ENCODE measurements around the gene DIAPH2.

DIAPH2 gene

DNA sequence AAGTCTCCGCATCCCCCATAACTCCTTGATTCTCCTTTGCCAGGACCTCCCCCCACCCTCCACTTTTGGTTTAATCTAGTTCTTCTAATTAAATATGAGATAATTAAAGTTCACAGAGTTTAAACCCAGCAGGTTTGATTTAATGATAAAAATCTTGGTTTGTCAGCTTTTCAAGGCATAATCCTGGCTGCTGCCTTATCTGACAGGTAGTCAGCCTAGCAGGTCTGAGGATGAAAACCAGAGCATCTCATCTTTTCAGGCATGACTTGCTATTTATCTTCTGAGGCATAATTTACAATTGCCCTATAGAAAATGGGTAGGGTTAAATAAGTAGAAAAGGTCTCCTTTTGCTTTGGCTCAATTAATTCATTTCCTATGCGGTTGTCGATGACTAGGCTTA is 790.3 kb downstream of the DIAPH2 start:
- DNase-seq (ENCODE audit: low read depth, low spot score), result no peak

DNA sequence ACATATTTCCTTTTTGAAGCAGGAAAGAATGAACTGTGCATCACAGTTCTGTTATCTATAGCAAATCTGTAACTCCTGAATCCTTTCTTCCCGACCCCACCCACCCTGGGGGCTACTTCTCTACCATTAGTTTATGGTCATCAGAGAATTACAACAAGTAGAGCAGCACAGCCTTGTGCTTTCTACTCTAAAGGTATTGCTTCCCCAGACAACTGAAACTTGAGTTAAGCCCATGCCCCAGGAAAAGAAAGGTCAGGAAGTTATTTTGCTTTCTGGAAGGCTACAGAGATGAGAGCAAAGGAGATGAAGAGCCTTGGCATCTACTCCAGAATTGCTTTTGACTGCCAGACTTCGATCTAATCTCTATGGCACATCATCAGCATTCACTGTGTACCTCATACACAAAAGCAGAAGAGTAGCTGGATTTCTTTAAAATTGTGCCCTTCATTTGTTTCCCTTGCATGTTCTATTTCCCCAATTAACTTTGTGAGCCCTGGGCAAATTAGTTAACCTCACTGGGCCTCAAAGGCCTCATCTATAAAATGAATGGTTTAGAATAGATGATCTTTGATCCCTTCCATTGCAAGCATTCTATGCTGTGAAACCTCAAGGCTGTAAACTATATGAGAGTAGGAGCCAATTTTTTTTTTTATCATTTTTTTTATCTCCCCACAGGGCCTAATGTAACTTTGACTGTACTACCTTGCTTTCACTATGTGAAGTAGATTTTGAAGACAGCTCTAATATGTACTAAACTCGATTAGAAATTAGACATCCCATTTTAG is 794.7 kb downstream of the DIAPH2 start:
- DNase-seq (ENCODE audit: low read depth, low spot score), result no peak

DNA sequence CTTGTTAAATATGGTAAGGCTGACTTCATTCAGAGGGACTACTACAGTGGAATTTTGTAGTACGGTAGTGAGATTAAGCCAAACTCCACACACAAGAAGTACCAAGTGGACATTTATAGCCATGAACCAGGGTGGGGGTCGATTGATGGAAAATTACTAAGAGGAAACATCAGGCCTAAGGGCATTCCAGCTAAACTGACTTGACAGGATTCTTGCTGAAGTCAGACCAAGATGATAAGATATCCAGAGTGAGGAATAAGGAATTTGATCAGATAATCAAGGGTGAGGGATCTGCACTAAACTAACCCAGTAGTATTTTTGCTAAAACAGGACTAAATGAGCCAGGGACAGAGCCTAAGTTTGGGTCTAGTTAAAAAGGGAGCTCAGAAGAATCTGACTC is 796.6 kb downstream of the DIAPH2 start:
- DNase-seq (ENCODE audit: low read depth, low spot score), result no peak

DNA sequence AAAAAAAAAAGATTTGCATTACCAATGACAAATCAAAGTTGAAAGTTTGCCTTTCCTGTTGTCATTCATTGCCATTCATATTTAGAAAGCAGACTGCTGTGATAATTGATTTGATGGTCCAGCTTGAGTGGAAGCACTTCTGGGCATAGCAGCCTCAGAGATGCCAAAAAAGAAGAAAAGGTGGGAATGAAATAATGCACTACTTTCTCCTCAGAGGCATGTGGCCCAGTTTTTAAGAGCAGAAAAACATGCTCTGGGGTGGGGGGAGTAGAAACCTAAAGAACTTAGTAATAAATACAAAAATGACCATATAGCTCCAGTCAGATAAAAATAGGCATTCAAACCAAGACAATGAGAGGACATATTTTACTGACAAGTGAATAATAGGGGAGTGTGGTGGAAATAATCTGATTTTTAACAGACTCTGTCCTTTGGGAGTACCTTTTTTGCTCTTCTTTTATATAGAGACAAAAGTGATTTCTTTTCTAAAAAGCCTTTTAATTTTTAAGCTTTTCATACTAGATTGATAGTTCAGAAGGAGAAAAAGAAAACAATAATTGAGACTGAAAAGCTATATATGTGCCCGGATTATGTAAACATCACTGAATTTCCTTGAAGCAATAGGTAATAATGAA is 798.1 kb downstream of the DIAPH2 start:
- DNase-seq (ENCODE audit: low read depth, low spot score), result no peak

DNA sequence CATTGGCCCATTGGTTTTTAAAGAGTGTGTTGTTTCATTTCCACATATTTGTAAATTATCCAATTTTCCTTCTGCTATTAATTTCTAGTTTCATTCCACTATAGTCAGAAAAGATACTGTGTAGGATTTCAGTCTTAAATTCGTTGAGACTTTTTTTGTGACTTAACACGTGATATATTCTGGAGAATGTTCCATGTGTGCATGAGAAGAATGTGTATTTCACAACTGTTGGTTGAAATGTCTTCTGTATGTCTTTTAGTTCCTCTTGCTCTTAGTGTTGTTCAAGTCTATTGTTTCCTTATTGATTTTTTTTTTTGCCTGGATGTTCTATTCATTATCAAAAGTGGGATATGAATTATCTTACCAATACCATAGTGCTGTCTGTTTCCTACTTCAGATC is 806.0 kb downstream of the DIAPH2 start:
- no peak for DNase-seq (ENCODE audit: low read depth, low spot score)

DNA sequence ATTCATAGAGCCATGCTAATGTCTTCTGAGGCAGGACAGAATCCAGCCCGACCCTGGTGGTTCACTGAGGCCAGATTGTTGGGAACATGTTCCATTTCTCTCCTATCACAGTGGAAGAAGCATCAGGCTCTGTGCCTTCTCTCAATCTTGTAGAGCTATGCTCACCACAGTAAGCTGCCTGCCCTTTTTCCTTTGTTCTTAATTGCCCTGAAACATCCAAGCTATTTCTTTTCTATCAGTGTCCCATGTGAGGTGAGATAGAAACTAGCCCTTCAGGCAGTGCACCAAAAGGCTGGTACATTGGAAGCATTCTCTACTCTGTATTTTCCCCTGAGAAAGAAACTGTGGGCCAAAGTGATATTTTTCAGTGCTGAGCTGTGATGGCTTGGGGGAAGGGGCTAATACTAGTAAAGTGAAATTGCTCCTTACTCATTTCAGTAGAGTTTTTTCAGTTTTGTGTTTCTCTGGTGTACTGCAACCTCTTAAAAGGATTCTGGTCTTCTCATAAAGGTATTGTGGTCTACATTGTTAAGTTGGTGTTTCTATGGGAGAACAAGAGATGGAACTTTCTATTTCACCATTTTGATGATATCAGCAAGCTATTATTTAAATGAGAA is 810.2 kb downstream of the DIAPH2 start:
- DNase-seq (ENCODE audit: low read depth, low spot score), result no peak

DNA sequence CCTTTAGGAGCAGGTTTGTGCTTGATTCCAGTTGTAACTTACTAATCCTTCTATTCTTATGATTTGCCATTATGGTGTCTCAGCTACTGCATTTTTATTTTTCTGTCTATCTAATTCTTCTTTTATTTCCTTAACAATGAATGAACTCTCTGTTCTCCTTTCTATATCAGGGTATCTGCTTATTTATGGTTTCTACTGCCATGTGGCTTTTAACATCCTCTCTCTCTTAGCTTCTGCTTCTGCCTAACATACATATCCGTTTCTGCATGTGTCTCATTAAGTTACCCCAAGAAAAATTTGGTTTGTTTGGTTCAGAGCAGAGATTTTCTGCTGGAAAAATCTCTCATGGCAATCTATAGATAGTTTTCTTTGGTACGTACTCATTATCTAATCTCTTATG is 813.5 kb downstream of the DIAPH2 start:
- no peak for DNase-seq (ENCODE audit: low read depth, low spot score)

DNA sequence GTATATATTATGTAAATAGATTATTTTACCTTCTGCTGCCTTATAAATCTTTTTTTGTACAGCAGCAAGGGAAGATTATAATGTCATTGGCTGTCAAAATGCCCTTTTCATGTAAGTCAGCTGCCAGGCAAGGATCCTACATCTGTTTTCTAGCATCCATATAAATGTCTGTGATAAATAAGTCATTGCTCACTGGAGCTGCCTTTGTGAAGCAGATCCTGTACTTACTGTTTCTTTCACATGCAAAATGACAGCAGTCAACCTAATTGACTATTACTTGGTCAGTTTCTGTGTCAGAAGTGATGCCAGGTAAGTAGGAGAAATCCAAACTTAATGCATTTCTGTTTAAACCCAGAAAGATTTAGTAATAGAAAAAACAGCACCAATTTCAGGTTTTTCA is 819.8 kb downstream of the DIAPH2 start:
- DNase-seq (ENCODE audit: low read depth, low spot score), result no peak

DNA sequence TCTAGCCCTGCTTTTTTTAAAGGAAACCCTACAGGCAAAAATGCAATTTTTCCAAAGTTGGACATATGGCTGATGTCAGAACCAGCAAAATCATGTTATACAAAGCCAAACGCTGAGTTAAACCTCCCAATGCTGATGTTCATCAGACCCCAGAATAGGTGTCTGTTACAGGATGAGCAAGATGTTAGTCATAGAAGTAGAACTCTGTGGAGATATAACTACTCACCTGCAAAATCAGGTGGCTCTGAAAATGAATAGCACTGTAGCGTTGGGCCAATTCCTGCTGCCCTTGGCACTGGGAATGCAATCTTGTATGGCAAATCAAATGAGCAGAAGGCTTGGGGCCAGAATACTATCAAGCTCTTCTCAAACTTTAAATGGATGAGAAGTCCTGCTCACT is 833.1 kb downstream of the DIAPH2 start:
- DNase-seq (ENCODE audit: low read depth, low spot score), result no peak

DNA sequence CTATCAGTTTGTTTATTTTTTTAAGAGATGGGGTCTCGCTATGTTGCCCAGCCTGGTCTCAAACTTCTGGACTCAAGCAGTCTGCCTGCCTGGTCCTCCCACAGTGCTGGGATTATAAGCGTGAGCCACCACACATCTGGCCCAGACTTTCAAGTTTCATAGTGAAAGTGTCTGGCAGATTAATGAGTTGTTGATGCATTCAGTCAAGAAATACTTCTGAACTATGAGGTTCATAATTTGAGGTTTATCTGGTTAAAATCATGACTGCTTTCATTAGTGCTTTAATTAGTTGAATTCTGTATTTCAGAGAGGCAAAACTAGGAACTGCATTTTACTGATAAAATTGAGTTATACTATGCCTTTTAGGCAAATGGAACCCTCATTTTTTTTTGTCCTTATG is 837.7 kb downstream of the DIAPH2 start:
- DNase-seq (ENCODE audit: low read depth, low spot score), result no peak

DNA sequence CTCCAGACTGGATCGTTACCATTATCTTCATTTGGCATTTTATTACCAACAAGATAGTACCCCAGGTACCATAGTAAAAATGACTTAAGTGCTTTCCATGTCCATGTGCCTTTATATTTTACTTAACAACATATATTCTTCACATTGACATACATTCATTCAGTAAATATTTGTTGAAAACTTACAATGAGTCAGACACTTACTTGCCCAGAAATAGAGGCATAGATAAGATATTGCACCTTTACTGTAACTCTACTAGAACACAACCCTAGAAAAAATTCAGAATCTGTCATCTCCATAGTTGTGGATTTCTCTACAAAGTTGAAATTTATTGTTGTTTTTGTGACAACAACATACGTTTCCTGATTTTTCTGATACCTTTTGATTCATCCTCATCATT is 839.7 kb downstream of the DIAPH2 start:
- DNase-seq (ENCODE audit: low read depth, low spot score), result no peak

DNA sequence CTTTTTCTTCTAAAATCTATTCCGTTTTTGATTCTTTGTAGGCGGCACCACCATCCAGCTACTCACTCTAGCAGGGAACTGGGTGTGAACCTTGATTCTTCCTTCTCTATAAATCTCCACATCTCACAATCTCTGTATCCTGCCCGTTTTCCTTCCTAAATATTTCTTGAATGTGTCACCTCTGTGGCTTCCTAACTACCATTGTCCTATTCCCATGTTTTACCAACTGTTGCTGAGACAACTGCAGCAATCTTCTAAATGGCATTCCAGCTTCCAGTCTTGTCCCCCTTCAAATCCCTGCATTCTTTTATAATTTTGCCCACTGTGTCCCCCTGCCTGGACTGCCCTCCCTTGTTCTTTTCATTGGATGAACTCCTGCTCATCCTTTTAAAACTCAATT is 840.4 kb downstream of the DIAPH2 start:
- no peak for DNase-seq (ENCODE audit: low read depth, low spot score)

DNA sequence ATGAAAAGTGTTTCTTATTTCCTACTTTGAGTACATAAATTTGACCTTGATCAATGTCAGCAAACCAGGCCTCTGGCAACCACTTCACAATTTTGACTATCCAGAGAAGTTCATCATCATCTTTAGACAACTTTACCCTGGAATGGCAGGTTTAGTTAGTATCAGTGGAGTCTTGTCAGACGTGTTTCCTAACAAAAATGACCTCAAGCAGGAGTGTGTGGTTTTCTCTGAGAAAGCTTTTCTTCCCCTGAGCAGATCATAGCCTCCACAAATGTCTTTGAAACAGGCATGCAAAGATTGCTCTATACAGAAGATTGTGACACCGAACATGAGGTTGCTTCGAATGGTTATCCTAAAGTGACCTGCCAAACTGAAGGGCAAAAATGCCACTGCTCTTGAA is 841.3 kb downstream of the DIAPH2 start:
- no peak for DNase-seq (ENCODE audit: low read depth, low spot score)

DNA sequence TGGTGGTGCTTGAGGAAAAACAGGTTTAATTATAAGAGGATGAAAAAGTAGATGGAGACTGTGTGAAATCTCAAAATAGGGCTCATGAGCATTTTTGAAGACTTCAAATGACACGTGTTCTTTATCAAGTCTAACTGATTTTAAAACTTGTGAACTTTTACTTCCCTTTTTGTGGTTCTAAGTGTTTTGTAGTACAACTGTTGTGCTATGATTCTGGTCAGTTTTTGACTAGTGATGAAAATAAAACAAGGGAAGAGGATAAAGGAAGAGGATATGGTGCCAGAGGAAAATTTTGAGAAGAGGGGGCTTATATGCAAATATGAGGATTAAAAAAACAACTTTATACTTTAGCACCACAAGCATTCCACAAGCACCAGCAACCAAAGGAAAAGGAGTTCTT is 843.1 kb downstream of the DIAPH2 start:
- no peak for DNase-seq (ENCODE audit: low read depth, low spot score)

DNA sequence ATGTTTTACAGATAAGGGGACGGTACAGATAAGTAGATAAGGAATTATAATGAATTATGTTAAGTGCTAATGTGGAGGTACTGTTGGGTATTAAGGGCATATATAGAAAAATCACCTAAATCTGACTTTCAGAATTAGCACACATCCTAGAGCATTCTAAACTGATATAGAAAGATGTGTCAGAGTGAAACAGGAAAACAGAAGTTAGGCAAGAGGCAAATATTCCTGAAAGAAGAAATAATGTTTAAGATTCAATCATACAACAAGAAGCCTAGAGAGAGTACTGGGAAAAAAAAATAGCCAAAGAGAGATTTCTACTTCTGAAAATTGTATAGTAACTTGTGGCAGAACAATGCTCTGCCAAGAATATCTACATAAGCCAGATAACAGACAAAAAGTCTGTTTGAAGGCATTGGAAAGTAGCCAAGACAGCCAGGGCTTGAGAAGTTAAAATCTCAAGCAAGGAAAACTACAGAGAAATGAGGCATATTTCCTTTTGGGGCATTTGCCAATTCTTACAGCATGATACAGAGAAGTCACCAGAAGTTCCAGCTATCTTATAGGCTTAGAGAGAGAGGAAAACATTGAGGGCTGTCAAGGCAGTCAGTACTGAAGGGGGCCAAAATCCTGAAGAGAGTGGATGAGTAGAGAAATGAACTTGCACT is 845.0 kb downstream of the DIAPH2 start:
- DNase-seq (ENCODE audit: low read depth, low spot score), result no peak

DNA sequence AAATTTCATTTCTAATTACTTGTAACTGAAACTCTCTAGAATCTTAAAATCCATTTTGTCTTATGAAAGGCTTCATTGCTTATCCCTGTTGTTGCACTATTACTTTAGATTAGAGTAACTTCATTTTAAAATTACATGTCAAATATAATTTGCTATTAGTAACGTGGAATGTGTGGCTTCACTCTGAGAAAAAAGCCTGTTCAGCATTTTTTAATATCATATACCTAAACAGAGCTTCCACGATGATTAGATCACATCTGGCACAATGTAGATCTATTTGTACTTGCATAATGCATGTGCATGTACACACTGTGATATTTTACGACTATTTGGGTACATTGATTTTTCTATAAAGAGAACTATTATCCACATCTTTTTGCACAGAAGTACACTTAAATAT is 847.2 kb downstream of the DIAPH2 start:
- no peak for DNase-seq (ENCODE audit: low read depth, low spot score)

DNA sequence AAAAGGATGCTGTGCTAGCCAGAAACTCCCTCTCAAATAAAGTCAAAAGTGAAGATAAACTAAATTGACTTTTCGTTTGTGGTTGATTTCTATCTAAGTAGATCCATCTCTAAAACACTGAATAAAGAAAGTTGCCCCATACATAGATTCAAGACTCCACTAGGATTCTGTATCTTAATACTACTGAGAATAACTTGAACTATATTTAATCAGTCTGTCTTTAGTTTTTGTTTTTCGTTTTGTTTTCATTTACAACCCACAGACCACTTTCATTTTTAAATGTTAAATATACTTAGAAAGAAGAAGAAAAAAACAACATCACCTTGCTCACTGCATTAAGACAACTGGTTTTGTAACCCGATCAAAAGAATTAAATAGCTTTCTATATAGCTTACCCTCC is 854.1 kb downstream of the DIAPH2 start:
- no peak for DNase-seq (ENCODE audit: low read depth, low spot score)

DNA sequence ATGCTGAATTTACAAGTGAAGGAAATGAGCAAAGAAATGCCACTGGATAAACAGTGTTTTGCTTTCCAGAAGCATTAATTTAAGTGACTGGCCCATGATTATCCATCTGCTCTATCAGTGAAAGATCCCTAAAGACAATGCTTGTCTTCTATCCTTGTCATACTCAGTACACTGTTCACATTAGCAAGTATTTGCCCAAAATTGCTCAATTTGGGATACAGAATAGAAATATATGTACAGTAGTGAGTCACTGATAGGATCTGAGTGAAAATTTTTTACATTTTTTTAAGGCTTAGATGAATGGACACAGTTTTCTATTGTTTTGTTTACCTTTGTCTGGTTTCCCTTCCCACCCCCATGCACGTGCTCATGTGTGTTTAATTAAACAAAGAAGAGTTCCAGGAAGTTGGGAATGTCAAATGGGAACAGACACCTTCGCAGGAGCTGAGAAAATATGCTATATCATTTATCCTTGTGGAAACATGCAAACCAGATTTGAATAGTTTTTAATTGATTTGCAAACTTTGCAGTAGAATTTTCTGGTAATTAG is 855.4 kb downstream of the DIAPH2 start:
- DNase-seq (ENCODE audit: low read depth, low spot score), result no peak

DNA sequence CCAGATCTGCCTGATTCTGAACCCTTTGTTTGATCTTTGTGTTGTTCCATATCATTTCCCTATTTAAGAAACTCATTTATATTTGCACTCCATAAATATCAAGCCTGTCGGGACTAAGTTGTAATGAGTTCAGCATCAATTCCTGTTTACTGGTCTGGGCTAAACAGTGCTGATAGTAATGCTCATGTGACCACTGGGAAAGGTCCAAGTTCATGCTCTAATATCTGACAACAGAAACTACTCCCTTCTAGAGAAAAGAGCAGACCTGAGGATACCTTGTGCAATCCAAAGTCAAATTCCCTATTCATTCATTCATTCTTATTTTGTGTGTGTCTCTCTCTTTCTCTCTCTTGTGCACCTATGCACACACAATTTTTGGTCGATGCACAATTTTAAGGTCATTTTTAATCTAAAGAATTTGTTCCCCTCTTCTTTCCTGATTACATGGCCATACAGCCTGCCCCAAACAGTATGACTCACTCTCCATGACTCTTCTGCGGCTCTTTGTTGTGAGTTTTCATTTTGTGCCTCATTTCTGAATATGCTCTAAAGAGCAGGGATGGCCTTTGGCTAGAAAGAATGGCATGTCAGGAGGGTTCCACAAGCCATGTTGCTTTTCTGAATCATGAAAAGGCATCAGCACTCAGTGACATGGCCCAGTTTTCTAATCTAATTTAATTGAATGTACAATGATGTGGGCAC is 863.4 kb downstream of the DIAPH2 start:
- no peak for DNase-seq (ENCODE audit: low read depth, low spot score)

DNA sequence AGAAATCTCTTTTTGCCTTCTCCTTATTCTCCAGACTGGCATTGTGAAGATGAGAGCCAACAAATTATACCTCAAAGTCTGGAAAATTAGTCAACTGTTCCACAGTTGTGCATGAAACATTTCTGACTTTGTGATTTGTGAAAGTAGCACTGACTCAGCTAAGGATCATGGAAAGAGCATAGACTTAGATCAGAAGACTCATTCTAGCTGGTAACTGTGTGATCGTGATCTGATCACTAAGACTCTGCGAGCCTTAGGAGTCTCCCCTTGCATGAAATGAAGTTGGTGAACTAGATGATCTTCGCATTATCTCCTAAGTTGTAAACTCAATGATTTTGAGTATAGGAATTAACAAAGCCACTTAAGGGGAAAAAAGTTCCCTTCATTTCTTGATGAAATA is 867.2 kb downstream of the DIAPH2 start:
- DNase-seq (ENCODE audit: low read depth, low spot score), result no peak

DNA sequence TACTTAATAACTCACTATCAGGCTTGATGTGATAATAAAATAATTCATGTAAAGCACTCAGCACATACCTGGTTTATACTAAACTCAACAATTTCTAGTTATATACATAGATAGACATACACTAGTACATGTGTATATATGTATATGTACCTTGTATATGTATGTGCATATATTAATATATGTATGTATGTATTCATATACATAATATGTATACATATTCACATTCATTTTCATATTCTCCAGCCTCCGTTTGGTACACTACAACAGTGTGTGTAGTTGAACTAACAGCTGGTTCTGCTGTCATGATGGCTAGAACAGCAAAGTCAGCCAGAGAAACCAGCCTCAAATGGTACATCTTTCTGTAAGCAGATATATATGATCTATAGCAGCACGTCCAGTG is 869.2 kb downstream of the DIAPH2 start:
- no peak for DNase-seq (ENCODE audit: low read depth, low spot score)

DNA sequence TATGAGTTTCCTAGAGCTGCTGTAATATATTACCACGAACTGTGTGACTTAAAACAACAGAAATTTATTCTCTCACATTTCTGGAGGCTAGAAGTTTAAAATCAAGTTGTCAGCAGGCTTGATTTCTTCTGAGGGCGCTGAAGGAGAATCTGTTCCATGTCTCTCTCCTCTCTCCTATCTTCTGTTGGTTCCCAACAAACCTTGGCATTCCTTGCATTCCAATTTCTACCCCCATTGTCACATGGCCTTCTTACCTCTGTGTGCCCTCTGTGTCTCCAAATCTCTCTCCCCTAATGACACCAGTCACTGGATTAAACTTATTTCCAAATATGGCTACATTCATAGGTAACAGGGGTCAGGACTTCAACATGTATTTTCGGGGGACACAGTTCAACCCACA is 871.7 kb downstream of the DIAPH2 start:
- DNase-seq (ENCODE audit: low read depth, low spot score), result no peak

Data from activated CD4-positive, CD25-positive, alpha-beta regulatory T cell treated with anti-CD3 and anti-CD28 coated beads, Interleukin-2, amount 50 U/mL, for 16 hours (primary cell).